Measurements from ENCODE around the gene DLGAP4.

GRCh38 chr20:36499211-36499610 lies 193.1 kb downstream of the DLGAP4 start:
- TF ChIP-seq CTCF (IDR thresholded peaks at IDR 0.05) (no peak), POLR2A (IDR thresholded peaks at IDR 0.05) (no peak)

Measured in body of pancreas (tissue), 4 donors.